Adrenal gland (tissue), 12 donors: Measurements from ENCODE around the gene GOLGA5. TPM values are rescaled to one million over a fixed set of nuclear protein-coding genes. Genes with fewer than 3 reads are reported as not detected.
"Not testable (repeated sequence)": the region's sequence is repeated elsewhere in the genome, so short reads cannot be mapped to it uniquely, and the experiment has no call there.

Experiments
- DNase-seq, 7 donors: peaks; one replicate each; pipeline ENCODE4 v3.0.0-alpha.2; 2019 to 2020
- H3K27ac ChIP-seq, 5 donors: fragments of 200-600 bp; sonication (generic) in 4 of 5; 1 replicate in 3 of 5; 2 replicates in 2 of 5; pipeline versions ENCODE4 v1.5.1 to v1.8.0; 2016 to 2020; ENCODE audit warnings: mild to moderate bottlenecking in 1 of 5
- H3K27me3 ChIP-seq: fragments of 200-600 bp; 2 replicates; pipeline ENCODE4 v1.8.0; 2021
- H3K36me3 ChIP-seq, 2 donors: fragments of 200-600 bp; replicated peaks in 1 of 2; 1 replicate in 1 of 2; 2 replicates in 1 of 2; pipeline versions ENCODE4 v1.5.1 to v1.8.0; 2018 to 2022
- H3K4me1 ChIP-seq, 2 donors: fragments of 200-600 bp; replicated peaks in 1 of 2; 1 replicate in 1 of 2; 2 replicates in 1 of 2; pipeline versions ENCODE4 v1.5.1 to v1.8.0; 2018 to 2021
- H3K4me3 ChIP-seq, 4 donors: fragments of 200-600 bp; sonication (generic) in 3 of 4; one replicate each; pipeline ENCODE4 v1.5.1; 2016 to 2018
- H3K9me3 ChIP-seq, 3 donors: fragments of 200-600 bp; sonication (generic) in 1 of 3; replicated peaks in 1 of 3; 1 replicate in 2 of 3; 2 replicates in 1 of 3; pipeline versions ENCODE4 v1.5.1 to v1.8.0; 2016 to 2021
- POLR2A ChIP-seq, 2 donors: fragments of 450-650 bp; IDR thresholded peaks; one replicate each; pipeline ENCODE4 v1.6.1; 2017; ENCODE audit warnings: antibody characterized with exemption in 2 of 2, mild to moderate bottlenecking in 2 of 2, moderate library complexity in 1 of 2
- WGBS, 4 donors: extraction: QIAGEN DNeasy Blood & Tissue Kit in 2 of 4; methylation state at CpG; one replicate each; pipeline versions ENCODE4 v1.1.5 to v1.1.7; 2013 to 2017; 5-methylcytosine and 5-hydroxymethylcytosine counted together
- intact Hi-C, 2 donors: fragments of 100-400 bp; cut with DNase I; formaldehyde crosslinking; loops; one replicate each; pipeline versions ENCODE4 v1.14.1 to v1.15.0; 2022 to 2023
- polyA plus RNA-seq, 3 donors: library from polyadenylated mRNA; stranded (reverse); fragments of 200-250 nt in 2 of 3; fragments of 350-450 nt in 1 of 3; fragmentation: Illumina TruSeq in 1 of 3; extraction: RNeasy Lipid Tissue Mini Kit (QIAGEN cat#74804) in 1 of 3; gene quantifications; one replicate each; pipeline ENCODE4 v1.2.3, GENCODE V29; 2013 to 2014
- total RNA-seq, 9 donors: library from RNA; depleted of rRNA in 4 of 9; stranded (reverse); fragments of >200 nt in 4 of 9; fragments of 120-200 nt in 1 of 9; fragmentation: NEBNext Ultra II Directional in 1 of 9; extraction: Animal tissue kit (Norgen Biotek cat#: 25700) in 1 of 9; gene quantifications; one replicate each; pipeline versions ENCODE4 v1.1.0 to v1.2.4, GENCODE V29; 2013 to 2023
- TF ChIP-seq, protein P1 (sequence below), 6 experiments: fragments of 450-650 bp in 4 of 6; fragments of 200-600 bp in 2 of 6; sonication (generic) in 1 of 6; IDR thresholded peaks; 1 replicate in 5 of 6; 2 replicates in 1 of 6; pipeline versions ENCODE4 v1.5.1 to v1.8.0; 2016 to 2021; ENCODE audit warnings: antibody characterized with exemption in 6 of 6, mild to moderate bottlenecking in 2 of 6, moderate library complexity in 1 of 6
- donor health status: healthy with polysubstance abuse.
- donor health status: Bipolar disorder and iron deficiency.
- donor health status: DM: yes; HTN: yes; CAD: no.
- donor health status: DM: no; HTN: no; CAD: no.
- donor health status: DM: no; HTN: no; CAD: no.
- donor health status: DM: yes; HTN: yes; CAD: no.

Gene GOLGA5
- total and polyA plus RNA-seq, 12 donors = 24.6 to 85.1 (median 35.0) TPM

- intact Hi-C loops = no loop called here
- DNase-seq = no peak
- Histone ChIP-seq H3K27me3 (no peaks in the 10 kb centered on the region), H3K27ac (no peak overlapping the region), H3K4me1 (peaks cover 7 to 32% of the 10 kb centered on the region in 2 donors), H3K9me3 (no peaks in the 10 kb centered on the region), H3K4me3 (no peak overlapping the region), H3K36me3 (peaks cover 0 to 23% of the 10 kb centered on the region in 2 donors)
- 91 to 99% (median 97%) methylated on average over 2 of the region's 2 CpGs for WGBS, 4 donors
- TF ChIP-seq POLR2A (IDR thresholded peaks at IDR 0.05) = no peak
- TF ChIP-seq, protein P1, sequence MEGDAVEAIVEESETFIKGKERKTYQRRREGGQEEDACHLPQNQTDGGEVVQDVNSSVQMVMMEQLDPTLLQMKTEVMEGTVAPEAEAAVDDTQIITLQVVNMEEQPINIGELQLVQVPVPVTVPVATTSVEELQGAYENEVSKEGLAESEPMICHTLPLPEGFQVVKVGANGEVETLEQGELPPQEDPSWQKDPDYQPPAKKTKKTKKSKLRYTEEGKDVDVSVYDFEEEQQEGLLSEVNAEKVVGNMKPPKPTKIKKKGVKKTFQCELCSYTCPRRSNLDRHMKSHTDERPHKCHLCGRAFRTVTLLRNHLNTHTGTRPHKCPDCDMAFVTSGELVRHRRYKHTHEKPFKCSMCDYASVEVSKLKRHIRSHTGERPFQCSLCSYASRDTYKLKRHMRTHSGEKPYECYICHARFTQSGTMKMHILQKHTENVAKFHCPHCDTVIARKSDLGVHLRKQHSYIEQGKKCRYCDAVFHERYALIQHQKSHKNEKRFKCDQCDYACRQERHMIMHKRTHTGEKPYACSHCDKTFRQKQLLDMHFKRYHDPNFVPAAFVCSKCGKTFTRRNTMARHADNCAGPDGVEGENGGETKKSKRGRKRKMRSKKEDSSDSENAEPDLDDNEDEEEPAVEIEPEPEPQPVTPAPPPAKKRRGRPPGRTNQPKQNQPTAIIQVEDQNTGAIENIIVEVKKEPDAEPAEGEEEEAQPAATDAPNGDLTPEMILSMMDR (IDR thresholded peaks at IDR 0.05) = no peak
Measured at GRCh38 chr14:92802678-92803077, 8.6 kb downstream of the GOLGA5 start.

DNA sequence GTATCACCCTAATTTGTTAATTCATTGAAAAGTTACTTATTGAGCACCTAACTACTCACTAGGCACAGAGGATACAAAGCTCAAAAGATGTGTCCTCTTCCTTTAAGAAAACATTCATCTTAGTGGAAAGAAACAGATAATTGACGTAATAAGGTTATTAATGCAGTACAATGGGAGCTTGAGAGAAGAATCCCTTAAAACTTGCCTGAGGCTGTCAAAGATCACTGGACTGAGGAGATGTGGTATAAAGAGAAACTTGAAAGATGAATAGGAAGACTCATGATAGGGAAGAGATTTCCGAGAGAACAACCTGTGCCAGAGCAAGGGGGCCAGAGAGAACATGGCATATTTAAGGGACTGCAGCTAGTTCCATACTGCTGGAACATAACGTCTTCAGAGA is 19.1 kb downstream of the GOLGA5 start:
- Histone ChIP-seq H3K9me3 (no peaks in the 10 kb centered on the region), H3K4me3 (no peak overlapping the region), H3K27ac (no peak overlapping the region), H3K36me3 (peaks cover 0 to 92% of the 10 kb centered on the region in 2 donors), H3K4me1 (no peaks in the 10 kb centered on the region), H3K27me3 (no peaks in the 10 kb centered on the region)
- TF ChIP-seq, protein P1 (IDR thresholded peaks at IDR 0.05) = no peak
- no peak for TF ChIP-seq POLR2A (IDR thresholded peaks at IDR 0.05)
- DNase-seq = no peak
- 93 to 97% (median 93%) methylated on average over 3 of the region's 3 CpGs for WGBS, 4 donors
- intact Hi-C loops = no loop called here

- peak in 1 of 7 donors; percentile 13 for DNase-seq
- Histone ChIP-seq H3K9me3 (no peaks in the 10 kb centered on the region), H3K36me3 (peaks cover 0 to 83% of the 10 kb centered on the region in 2 donors), H3K27me3 (no peaks in the 10 kb centered on the region), H3K4me3 (no peak overlapping the region), H3K27ac (no peak overlapping the region), H3K4me1 (peaks cover 0 to 4% of the 10 kb centered on the region in 2 donors)
- intact Hi-C loops = no loop called here
- 85 to 92% (median 89%) methylated on average over 6 of the region's 6 CpGs for WGBS, 4 donors
- TF ChIP-seq POLR2A (IDR thresholded peaks at IDR 0.05) = no peak
- TF ChIP-seq, protein P1 (IDR thresholded peaks at IDR 0.05) = no peak
Measured at GRCh38 chr14:92819011-92819597, 25.0 kb downstream of the GOLGA5 start.

GRCh38 chr14:92819680-92820535 is 25.8 kb downstream of the GOLGA5 start:
- 62 to 72% (median 69%) methylated on average over 13 of the region's 13 CpGs for WGBS, 4 donors
- H3K9me3 ChIP-seq, H3K4me3 ChIP-seq, H3K4me1 ChIP-seq, H3K27me3 ChIP-seq, intact Hi-C loops: not testable (repeated sequence)
- Histone ChIP-seq H3K27ac (peak overlapping the region in 3 of 5 donors; percentile 21 to 62 (median 47)), H3K36me3 (peaks cover 0 to 83% of the 10 kb centered on the region in 2 donors)
- peak in 3 of 7 donors; percentile 10 to 57 (median 16) for DNase-seq

- H3K4me3 ChIP-seq, H3K9me3 ChIP-seq, intact Hi-C loops, DNase-seq, H3K4me1 ChIP-seq, H3K27me3 ChIP-seq: not testable (repeated sequence)
- WGBS, 4 donors = 78 to 93% (median 82%) methylated on average over 6 to 7 of the region's 7 CpGs
- H3K36me3 ChIP-seq = peaks cover 0 to 88% of the 10 kb centered on the region in 2 donors
- H3K27ac ChIP-seq = peak overlapping the region in 2 of 5 donors; percentile 47 to 62
Measured at GRCh38 chr14:92820536-92820840, 26.4 kb downstream of the GOLGA5 start.
